ENCODE data around the gene FGF14.

FGF14 gene

GRCh38 chr13:101703838-101704237, 698.0 kb downstream of the FGF14 start:
- DNase-seq = no peak

GRCh38 chr13:101703081-101703480, 698.8 kb downstream of the FGF14 start:
- no peak for DNase-seq

GRCh38 chr13:101700598-101700997, 701.2 kb downstream of the FGF14 start:
- DNase-seq = no peak

GRCh38 chr13:101698400-101698799, 703.4 kb downstream of the FGF14 start:
- no peak for DNase-seq

GRCh38 chr13:101697745-101698144, 704.1 kb downstream of the FGF14 start:
- no peak for DNase-seq

- no peak for DNase-seq
These were observed 705.9 kb downstream of the FGF14 start for GRCh38 chr13:101695870-101696516.

GRCh38 chr13:101691341-101691860, 710.4 kb downstream of the FGF14 start:
- DNase-seq = no peak

- no peak for DNase-seq
These were observed 711.0 kb downstream of the FGF14 start for GRCh38 chr13:101690871-101691270.

- no peak for DNase-seq
These were observed 715.8 kb downstream of the FGF14 start for GRCh38 chr13:101686003-101686402.

- no peak for DNase-seq
These were observed 720.0 kb downstream of the FGF14 start for GRCh38 chr13:101681834-101682233.

GRCh38 chr13:101673360-101674105, 728.3 kb downstream of the FGF14 start:
- DNase-seq = no peak

GRCh38 chr13:101661839-101662238, 740.0 kb downstream of the FGF14 start:
- no peak for DNase-seq
